SK-N-SH (cell line): Measurements from ENCODE around the gene PRIM1.

ENCODE experiments used
- CTCF ChIP-seq: fragments of 200-600 bp; sonication (generic); IDR thresholded peaks from 2 replicates; pipeline ENCODE4 v1.6.1; 2017; ENCODE audit warnings: antibody characterized with exemption, mild to moderate bottlenecking, moderate library complexity
- JUND ChIP-seq: IDR thresholded peaks from 2 replicates; pipeline ENCODE4 v1.4.0; 2012
- POLR2AphosphoS5 ChIP-seq: IDR thresholded peaks from 2 replicates; pipeline ENCODE4 v1.6.1; 2012; ENCODE audit warnings: low read depth, low read length

DNA sequence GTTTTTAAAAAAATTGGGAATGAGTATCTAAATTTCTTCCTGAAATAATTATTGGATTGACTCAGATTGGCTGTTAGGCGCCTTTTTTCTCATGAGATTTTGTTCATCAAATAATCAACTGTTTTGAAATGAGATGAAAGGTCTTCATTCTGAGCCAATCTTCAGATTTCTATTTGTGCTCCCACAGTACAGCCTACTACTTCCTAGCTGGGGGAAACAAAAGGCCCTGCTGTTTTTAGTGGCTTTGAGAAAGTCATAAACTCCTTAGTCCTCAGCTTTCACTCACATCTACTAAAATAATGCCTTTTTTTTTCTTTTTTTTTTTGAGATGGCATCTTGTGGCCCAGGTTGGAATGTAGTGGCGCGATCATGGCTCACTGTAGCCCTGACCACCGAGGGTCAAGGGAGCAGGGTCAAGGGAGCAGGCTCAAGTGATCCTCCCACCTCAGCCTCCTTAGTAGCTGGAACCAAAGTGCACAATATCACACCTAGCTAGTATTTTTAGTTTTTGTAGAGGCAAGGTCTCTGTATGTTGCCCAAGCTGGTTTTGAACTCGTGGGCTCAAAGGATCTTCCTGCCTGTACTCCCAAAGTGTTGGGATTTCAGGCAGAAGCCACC is 42.3 kb downstream of the PRIM1 start:
- TF ChIP-seq POLR2AphosphoS5 = no peak
- TF ChIP-seq CTCF = no peak
- TF ChIP-seq JUND = no peak
